H1 (cell line): ENCODE measurements around the gene B3GAT2. TPM values are rescaled to one million over a fixed set of nuclear protein-coding genes. Genes with fewer than 3 reads are reported as not detected.

Experiments used
- CTCF ChIA-PET: fragments of 300-600 bp; sonication (Branson Sonifier 250); formaldehyde crosslinking; loops from one replicate; lab custom pipeline; 2021; ENCODE audit not compliant: partially characterized antibody; lab: Charles Lee
- POLR2A ChIA-PET: fragments of 300-600 bp; sonication (Branson Sonifier 250); formaldehyde crosslinking; loops from one replicate; lab custom pipeline; 2021; ENCODE audit warnings: inconsistent platforms; ENCODE audit not compliant: partially characterized antibody; lab: Charles Lee
- DNase-seq, 2 experiments: peaks; one replicate each; pipeline versions ENCODE4 v3.0.0 to v3.0.0-alpha.2; 2010 to 2022; ENCODE audit warnings: low spot score in 2 of 2, low read depth in 1 of 2, mixed read lengths in 1 of 2
- FAIRE-seq: peaks from 2 replicates; lab custom pipeline; 2011; peaks lifted over from hg19 to GRCh38; lab: Jason Lieb, UNC
- H2AFZ ChIP-seq: 2 replicates; pipeline ENCODE4 v1.8.1; 2012; ENCODE audit warnings: low read length, inconsistent platforms
- H2AK5ac ChIP-seq: 2 replicates; pipeline ENCODE4 v1.6.1; 2013; ENCODE audit warnings: low read depth, low read length
- H2BK120ac ChIP-seq: replicated peaks from 2 replicates; pipeline ENCODE3; 2013; ENCODE audit warnings: low read depth, low read length, inconsistent platforms
- H2BK12ac ChIP-seq: 2 replicates; pipeline ENCODE4 v1.6.1; 2013; ENCODE audit warnings: low read depth, low read length
- H2BK15ac ChIP-seq: 2 replicates; pipeline ENCODE4 v1.6.1; 2013; ENCODE audit warnings: low read length
- H2BK20ac ChIP-seq: 2 replicates; pipeline ENCODE4 v1.6.1; 2013; ENCODE audit warnings: low read length
- H2BK5ac ChIP-seq: 2 replicates; pipeline ENCODE4 v1.6.1; 2013; ENCODE audit warnings: low read depth, low read length
- H3K14ac ChIP-seq: 2 replicates; pipeline ENCODE4 v1.6.1; 2013; ENCODE audit warnings: inconsistent platforms; ENCODE audit not compliant: insufficient read length
- H3K18ac ChIP-seq: 2 replicates; pipeline ENCODE4 v1.6.1; 2013; ENCODE audit warnings: low read length; ENCODE audit errors: extremely low read depth
- H3K23ac ChIP-seq: 2 replicates; pipeline ENCODE4 v1.6.1; 2013; ENCODE audit warnings: inconsistent platforms; ENCODE audit not compliant: insufficient read length
- H3K23me2 ChIP-seq: 2 replicates; pipeline ENCODE4 v1.6.1; 2013; ENCODE audit warnings: low read depth, low read length
- H3K27ac ChIP-seq: 2 replicates; pipeline ENCODE4 v1.6.1; 2011; ENCODE audit warnings: low read depth, low read length, inconsistent platforms
- H3K27me3 ChIP-seq, 4 experiments: replicated peaks in 1 of 4; 1 replicate in 1 of 4; 2 replicates in 3 of 4; pipeline versions ENCODE4 v1.6.1 to v1.8.1; 2011 to 2013; ENCODE audit warnings: low read length in 3 of 4, mild to moderate bottlenecking in 3 of 4, inconsistent platforms in 2 of 4, mixed read lengths in 2 of 4, moderate library complexity in 1 of 4; ENCODE audit not compliant: control insufficient read depth in 3 of 4, insufficient read depth in 3 of 4; ENCODE audit errors: extremely low read depth in 1 of 4
- H3K36me3 ChIP-seq, 4 experiments: 2 replicates each; pipeline versions ENCODE4 v1.6.1 to v1.8.1; 2011 to 2013; ENCODE audit warnings: mild to moderate bottlenecking in 4 of 4, low read length in 3 of 4, moderate library complexity in 2 of 4, control low read depth in 1 of 4, inconsistent platforms in 1 of 4; ENCODE audit not compliant: insufficient read depth in 4 of 4, control insufficient read depth in 2 of 4
- H3K4ac ChIP-seq: replicated peaks from 2 replicates; pipeline ENCODE3; 2013; ENCODE audit warnings: low read length, low read depth, mixed read lengths, inconsistent platforms; ENCODE audit not compliant: insufficient read length
- H3K4me1 ChIP-seq, 4 experiments: replicated peaks in 1 of 4; 1 replicate in 1 of 4; 2 replicates in 3 of 4; pipeline versions ENCODE4 v1.6.1 to v1.8.1; 2011 to 2013; ENCODE audit warnings: low read length in 3 of 4, inconsistent platforms in 2 of 4, mixed read lengths in 1 of 4; ENCODE audit not compliant: insufficient read depth in 4 of 4, control insufficient read depth in 3 of 4
- H3K4me2 ChIP-seq, 2 experiments: 2 replicates each; pipeline versions ENCODE4 v1.6.1 to v1.8.1; 2011 to 2013; ENCODE audit warnings: low read depth in 2 of 2, low read length in 2 of 2, control low read depth in 1 of 2, inconsistent platforms in 1 of 2, mild to moderate bottlenecking in 1 of 2; ENCODE audit not compliant: insufficient read depth in 1 of 2
- H3K4me3 ChIP-seq, 4 experiments: fragments of 200-600, 300-600 bp in 1 of 4; sonication (generic), shearing (Covaris generic), sonication (Bioruptor Twin) in 1 of 4; 2 replicates each; pipeline versions ENCODE4 v1.5.1 to v1.8.1; 2011 to 2016; ENCODE audit warnings: low read length in 4 of 4, low read depth in 3 of 4, control low read depth in 2 of 4, inconsistent platforms in 2 of 4, mild to moderate bottlenecking in 2 of 4, mixed read lengths in 1 of 4, moderate library complexity in 1 of 4; ENCODE audit not compliant: insufficient read depth in 2 of 4; ENCODE audit errors: extremely low read depth in 1 of 4
- H3K56ac ChIP-seq: replicated peaks from 2 replicates; pipeline ENCODE3; 2013; ENCODE audit warnings: low read depth, mild to moderate bottlenecking, mixed read lengths, low read length, inconsistent platforms; ENCODE audit not compliant: insufficient read length
- H3K79me1 ChIP-seq: 2 replicates; pipeline ENCODE4 v1.6.1; 2013; ENCODE audit warnings: low read depth, low read length, control low read depth
- H3K79me2 ChIP-seq, 2 experiments: 2 replicates each; pipeline versions ENCODE4 v1.6.1 to v1.8.1; 2012 to 2013; ENCODE audit warnings: low read length in 2 of 2, mild to moderate bottlenecking in 2 of 2, inconsistent platforms in 1 of 2; ENCODE audit not compliant: insufficient read depth in 2 of 2, control insufficient read depth in 1 of 2
- H3K9ac ChIP-seq, 4 experiments: replicated peaks in 1 of 4; 1 replicate in 1 of 4; 2 replicates in 3 of 4; pipeline versions ENCODE4 v1.6.1 to v1.8.1; 2011 to 2013; ENCODE audit warnings: low read depth in 3 of 4, low read length in 3 of 4, control low read depth in 2 of 4, mild to moderate bottlenecking in 2 of 4, moderate library complexity in 2 of 4, inconsistent platforms in 1 of 4; ENCODE audit errors: extremely low read depth in 1 of 4
- H3K9me3 ChIP-seq, 2 experiments: 2 replicates each; pipeline versions ENCODE4 v1.6.1 to v1.8.1; 2012 to 2013; ENCODE audit warnings: mild to moderate bottlenecking in 2 of 2, moderate library complexity in 2 of 2, control low read depth in 1 of 2, inconsistent platforms in 1 of 2, low read depth in 1 of 2, low read length in 1 of 2, mixed read lengths in 1 of 2; ENCODE audit not compliant: insufficient read depth in 2 of 2
- H4K20me1 ChIP-seq, 2 experiments: replicated peaks in 1 of 2; 2 replicates each; pipeline versions ENCODE3 to v1.8.1; 2011 to 2013; ENCODE audit warnings: inconsistent platforms in 2 of 2, low read length in 2 of 2, mild to moderate bottlenecking in 1 of 2; ENCODE audit not compliant: insufficient read depth in 2 of 2, control insufficient read depth in 1 of 2
- H4K5ac ChIP-seq: 2 replicates; pipeline ENCODE4 v1.6.1; 2013; ENCODE audit warnings: low read length, low read depth, mixed read lengths, inconsistent platforms; ENCODE audit not compliant: insufficient read length
- H4K8ac ChIP-seq: 2 replicates; pipeline ENCODE4 v1.8.0; 2013; ENCODE audit warnings: mild to moderate bottlenecking, moderate library complexity, low read length, inconsistent platforms; ENCODE audit not compliant: insufficient read depth; ENCODE audit errors: extremely low read depth
- H4K91ac ChIP-seq: replicated peaks from 2 replicates; pipeline ENCODE3; 2013; ENCODE audit warnings: low read length, mixed read lengths, inconsistent platforms; ENCODE audit not compliant: insufficient read length
- ASH2L ChIP-seq: fragments of 200-600, 300-600 bp; sonication (generic); IDR thresholded peaks from one replicate; pipeline ENCODE4 v1.7.1; 2017; ENCODE audit warnings: low read length
- CBX5 ChIP-seq: fragments of 300-800, 300-1000 bp; sonication (generic); IDR thresholded peaks from 2 replicates; pipeline ENCODE4 v1.7.1; 2016; ENCODE audit warnings: antibody characterized with exemption, low read length, low read depth
- EP300 ChIP-seq, 2 experiments: IDR thresholded peaks; 1 replicate in 1 of 2; 2 replicates in 1 of 2; pipeline ENCODE4 v1.6.1; 2011 to 2012; ENCODE audit warnings: low read depth in 2 of 2, low read length in 2 of 2, mild to moderate bottlenecking in 2 of 2, borderline replicate concordance in 1 of 2, inconsistent platforms in 1 of 2, moderate library complexity in 1 of 2
- FOSL1 ChIP-seq: IDR thresholded peaks from 2 replicates; pipeline ENCODE4 v1.6.1; 2011; ENCODE audit warnings: mild to moderate bottlenecking, low read depth, low read length, moderate library complexity; ENCODE audit not compliant: insufficient read depth
- JUND ChIP-seq: IDR thresholded peaks from 2 replicates; pipeline ENCODE4 v1.6.1; 2011; ENCODE audit warnings: mild to moderate bottlenecking, improper control_type of control experiment, low read length
- KDM4A ChIP-seq: IDR thresholded peaks from one replicate; pipeline ENCODE4 v1.7.1; 2012; ENCODE audit warnings: low read depth, mild to moderate bottlenecking, moderate library complexity, low read length, inconsistent platforms; ENCODE audit not compliant: severe bottlenecking
- RAD21 ChIP-seq, 2 experiments: IDR thresholded peaks in 1 of 2; conservative IDR thresholded peaks in 1 of 2; 2 replicates each; pipeline ENCODE4 v1.6.1; 2011; ENCODE audit warnings: low read depth in 2 of 2, low read length in 2 of 2, improper control_type of control experiment in 1 of 2, inconsistent platforms in 1 of 2, mild to moderate bottlenecking in 1 of 2, moderate library complexity in 1 of 2
- SIRT6 ChIP-seq: IDR thresholded peaks from one replicate; pipeline ENCODE4 v1.7.1; 2012; ENCODE audit warnings: low read length, inconsistent platforms
- SIX5 ChIP-seq: IDR thresholded peaks from 2 replicates; pipeline ENCODE4 v1.6.1; 2011; ENCODE audit warnings: mild to moderate bottlenecking, low read depth, low read length
- TAF1 ChIP-seq: IDR thresholded peaks from 2 replicates; pipeline ENCODE4 v1.6.1; 2011; ENCODE audit warnings: mild to moderate bottlenecking, low read depth, low read length
- TAF7 ChIP-seq: optimal IDR thresholded peaks from 2 replicates; pipeline ENCODE3; 2011; ENCODE audit warnings: low read depth, mild to moderate bottlenecking, inconsistent platforms, low read length, moderate library complexity, borderline replicate concordance
- WGBS, 2 experiments: shearing (Covaris generic) in 1 of 2; methylation state at CpG; one replicate each; pipeline versions ENCODE4 v1.1.6 to v1.1.7; 2013 to 2015; ENCODE audit warnings: low lambda C conversion rate in 2 of 2, mixed read lengths in 2 of 2, inconsistent platforms in 1 of 2, low coverage in 1 of 2, missing lambda C conversion rate in 1 of 2; ENCODE audit not compliant: insufficient replicate concordance in 2 of 2, insufficient coverage in 1 of 2, insufficient read length in 1 of 2; ENCODE audit errors: extremely low coverage in 1 of 2, missing lambda C conversion rate in 1 of 2; 5-methylcytosine and 5-hydroxymethylcytosine counted together
- polyA plus RNA-seq, 7 experiments: library from polyadenylated mRNA; depleted of rRNA in 3 of 7; stranded (reverse) in 5 of 7; unstranded in 2 of 7; fragments of >200 nt in 5 of 7; fragments of 200-250 nt in 2 of 7; gene quantifications; 1 replicate in 5 of 7; 2 replicates in 1 of 7; 4 replicates in 1 of 7; pipeline versions ENCODE4 v1.2.1 to v1.2.3, GENCODE V29; 2011 to 2013; ENCODE audit warnings: missing spikeins in 2 of 7, mixed read lengths in 2 of 7
- total RNA-seq: library from RNA; stranded (reverse); fragmentation: NEBNext Ultra II Directional; extraction: Animal tissue kit (Norgen Biotek cat#: 25700); gene quantifications from 2 replicates; pipeline ENCODE4 v1.2.1, GENCODE V29; 2021
- TF ChIP-seq, protein P1 (sequence below): IDR thresholded peaks from 2 replicates; pipeline ENCODE4 v1.6.1; 2011; ENCODE audit warnings: low read length, improper control_type of control experiment

B3GAT2 gene
- total and polyA plus RNA-seq, 2 of the 8 experiments (the other 6 are each of a cell fraction or from before 2014, with no cell fraction given), result 0.83 to 1.9 TPM

DNA sequence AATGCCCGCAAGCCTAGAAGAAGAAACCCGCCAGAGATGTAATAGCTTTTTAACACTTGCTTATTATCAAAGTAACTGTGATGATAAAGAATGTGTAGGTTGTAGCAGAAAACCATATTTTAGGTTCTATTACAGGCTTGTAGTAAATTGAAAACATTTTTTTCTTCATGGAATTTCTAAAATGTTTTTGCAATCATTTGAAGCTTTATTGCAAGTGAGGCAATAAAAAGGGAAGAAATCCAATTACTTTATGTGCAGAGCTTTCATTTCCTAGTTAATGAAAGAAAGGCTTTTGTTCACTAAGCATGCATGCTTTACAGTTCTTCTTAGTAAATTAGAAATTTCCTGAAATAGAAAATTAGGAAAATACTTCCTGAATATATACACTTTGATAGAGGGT is 135.1 kb downstream of the B3GAT2 start:
- no peak overlapping the region for H3K9ac ChIP-seq
- TF ChIP-seq EP300 (IDR thresholded peaks at IDR 0.05; ENCODE audit: borderline replicate concordance in 1 of 2, low read depth in 2 of 2, low read length in 2 of 2) (no peak), FOSL1 (no peak), SIX5 (no peak), SIRT6 (no peak), TAF1 (no peak), KDM4A (no peak), RAD21 (IDR thresholded peaks at IDR 0.05 in 1 of 2, conservative IDR thresholded peaks at IDR 0.05 in 1 of 2; ENCODE audit: low read depth in 2 of 2, low read length in 2 of 2) (no peak), JUND (no peak), ASH2L (no peak), TAF7 (no peak), CBX5 (no peak)
- TF ChIP-seq, protein P1, sequence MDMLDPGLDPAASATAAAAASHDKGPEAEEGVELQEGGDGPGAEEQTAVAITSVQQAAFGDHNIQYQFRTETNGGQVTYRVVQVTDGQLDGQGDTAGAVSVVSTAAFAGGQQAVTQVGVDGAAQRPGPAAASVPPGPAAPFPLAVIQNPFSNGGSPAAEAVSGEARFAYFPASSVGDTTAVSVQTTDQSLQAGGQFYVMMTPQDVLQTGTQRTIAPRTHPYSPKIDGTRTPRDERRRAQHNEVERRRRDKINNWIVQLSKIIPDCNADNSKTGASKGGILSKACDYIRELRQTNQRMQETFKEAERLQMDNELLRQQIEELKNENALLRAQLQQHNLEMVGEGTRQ, result no peak
- TF ChIP-seq, all 59 proteins: peak for 0
- no peaks in the 10 kb centered on the region for H3K23me2 ChIP-seq
- no peak overlapping the region for H3K56ac ChIP-seq
- 92% methylated on average over 2 of the region's 2 CpGs; no CpG with 5 or more reads in 1 of the 2 experiments for WGBS, 2 experiments
- no peak overlapping the region for H4K91ac ChIP-seq
- FAIRE-seq, result no peak
- no peak overlapping the region for H2BK12ac ChIP-seq
- H2BK20ac ChIP-seq, result no peak overlapping the region
- H2BK5ac ChIP-seq, result no peak overlapping the region
- POLR2A ChIA-PET, result interaction anchor here (0.6 to 0.8 kb wide), 2 partner anchors 18 to 86 kb away, joined by 3 read pairs; no protein-coding TSS in a partner anchor
- no peak overlapping the region for H4K8ac ChIP-seq
- no peaks in the 10 kb centered on the region for H3K79me2 ChIP-seq
- no peak for DNase-seq
- H3K9me3 ChIP-seq, result no peaks in the 10 kb centered on the region
- no peak overlapping the region for H3K18ac ChIP-seq
- CTCF ChIA-PET, result interaction anchor here (0.8 to 1.7 kb wide), 5 partner anchors 11 to 193 kb away, joined by 3 to 4 read pairs (median 3); no protein-coding TSS in a partner anchor
- no peak overlapping the region for H2BK120ac ChIP-seq
- no peaks in the 10 kb centered on the region for H3K36me3 ChIP-seq
- no peak overlapping the region for H3K27ac ChIP-seq
- H4K5ac ChIP-seq, result no peak overlapping the region
- no peak overlapping the region for H3K14ac ChIP-seq
- H3K27me3 ChIP-seq, result no peaks in the 10 kb centered on the region
- H3K4me2 ChIP-seq, result no peak overlapping the region
- H2AFZ ChIP-seq, result no peak overlapping the region
- no peak overlapping the region for H2BK15ac ChIP-seq
- no peak overlapping the region for H3K4ac ChIP-seq
- H3K79me1 ChIP-seq, result no peaks in the 10 kb centered on the region
- H3K4me3 ChIP-seq, result no peak overlapping the region
- H3K23ac ChIP-seq, result no peak overlapping the region
- H2AK5ac ChIP-seq, result no peak overlapping the region
- no peaks in the 10 kb centered on the region for H3K4me1 ChIP-seq
- H4K20me1 ChIP-seq, result no peaks in the 10 kb centered on the region
